ENCODE results near the gene CACNA2D3.

CACNA2D3 gene

GRCh38 chr3:54384279-54384678 is 261.9 kb downstream of the CACNA2D3 start:
- H3K79me1 ChIP-seq (ENCODE audit: low read length): no peaks in the 10 kb centered on the region
- no peak overlapping the region for H2BK15ac ChIP-seq (replicated peaks; ENCODE audit: low read depth)
- H3K23ac ChIP-seq (ENCODE audit: low read length): no peak overlapping the region
- H3K18ac ChIP-seq (ENCODE audit: low read length): no peak overlapping the region
- H3K4me2 ChIP-seq (ENCODE audit: low read length): no peak overlapping the region
- H4K5ac ChIP-seq (ENCODE audit: low read length): no peak overlapping the region
- no peak overlapping the region for H3K4ac ChIP-seq (ENCODE audit: low read depth, low read length)
- WGBS (ENCODE audit: extremely low coverage, insufficient coverage, low lambda C conversion rate): no CpG with 5 or more reads among the region's 1 CpG
- no peak overlapping the region for H4K8ac ChIP-seq (ENCODE audit: low read depth, low read length)
- H3K27ac ChIP-seq (ENCODE audit: low read depth, low read length): no peak overlapping the region
- no peak overlapping the region for H3K4me3 ChIP-seq (ENCODE audit: low read length)
- no peaks in the 10 kb centered on the region for H3K27me3 ChIP-seq (ENCODE audit: insufficient read depth, low read length, poor library complexity)
- H2BK120ac ChIP-seq (ENCODE audit: low read depth, low read length): no peak overlapping the region
- no peaks in the 10 kb centered on the region for H3K36me3 ChIP-seq (ENCODE audit: control insufficient read depth, insufficient read depth, low read length)
- no peaks in the 10 kb centered on the region for H3K4me1 ChIP-seq (ENCODE audit: control insufficient read depth, low read depth, low read length)
- H3K79me2 ChIP-seq (ENCODE audit: control insufficient read depth, insufficient read depth, low read length): no peaks in the 10 kb centered on the region
- no peak overlapping the region for H2AK5ac ChIP-seq (ENCODE audit: low read length)
- H3K9ac ChIP-seq (ENCODE audit: low read length): no peak overlapping the region
- no peak overlapping the region for H3K56ac ChIP-seq (ENCODE audit: low read length)
- no peak for DNase-seq
- no peak overlapping the region for H2BK5ac ChIP-seq (ENCODE audit: low read length)

- no peak overlapping the region for H2AK5ac ChIP-seq (ENCODE audit: low read length)
- H2BK15ac ChIP-seq (replicated peaks; ENCODE audit: low read depth): no peak overlapping the region
- no peaks in the 10 kb centered on the region for H3K79me2 ChIP-seq (ENCODE audit: control insufficient read depth, insufficient read depth, low read length)
- no peak overlapping the region for H3K4me2 ChIP-seq (ENCODE audit: low read length)
- H3K4ac ChIP-seq (ENCODE audit: low read depth, low read length): no peak overlapping the region
- no peak overlapping the region for H4K5ac ChIP-seq (ENCODE audit: low read length)
- WGBS (ENCODE audit: extremely low coverage, insufficient coverage, low lambda C conversion rate): no CpG with 5 or more reads among the region's 2 CpGs
- no peak for DNase-seq
- no peak overlapping the region for H3K9ac ChIP-seq (ENCODE audit: low read length)
- H3K56ac ChIP-seq (ENCODE audit: low read length): no peak overlapping the region
- H3K4me3 ChIP-seq (ENCODE audit: low read length): no peak overlapping the region
- H3K79me1 ChIP-seq (ENCODE audit: low read length): no peaks in the 10 kb centered on the region
- H3K4me1 ChIP-seq (ENCODE audit: control insufficient read depth, low read depth, low read length): no peaks in the 10 kb centered on the region
- no peak overlapping the region for H2BK5ac ChIP-seq (ENCODE audit: low read length)
- no peaks in the 10 kb centered on the region for H3K36me3 ChIP-seq (ENCODE audit: control insufficient read depth, insufficient read depth, low read length)
- no peak overlapping the region for H3K18ac ChIP-seq (ENCODE audit: low read length)
- no peak overlapping the region for H2BK120ac ChIP-seq (ENCODE audit: low read depth, low read length)
- H4K8ac ChIP-seq (ENCODE audit: low read depth, low read length): no peak overlapping the region
- H3K27ac ChIP-seq (ENCODE audit: low read depth, low read length): no peak overlapping the region
- H3K23ac ChIP-seq (ENCODE audit: low read length): no peak overlapping the region
- H3K27me3 ChIP-seq (ENCODE audit: insufficient read depth, low read length, poor library complexity): no peaks in the 10 kb centered on the region
Observed at GRCh38 chr3:54390582-54390981, 268.2 kb downstream of the CACNA2D3 start.

GRCh38 chr3:54393150-54393549 is 270.8 kb downstream of the CACNA2D3 start:
- no peaks in the 10 kb centered on the region for H3K27me3 ChIP-seq (ENCODE audit: insufficient read depth, low read length, poor library complexity)
- H3K27ac ChIP-seq (ENCODE audit: low read depth, low read length): no peak overlapping the region
- H3K79me2 ChIP-seq (ENCODE audit: control insufficient read depth, insufficient read depth, low read length): no peaks in the 10 kb centered on the region
- H4K5ac ChIP-seq (ENCODE audit: low read length): no peak overlapping the region
- no peak overlapping the region for H3K18ac ChIP-seq (ENCODE audit: low read length)
- H3K9ac ChIP-seq (ENCODE audit: low read length): no peak overlapping the region
- no peak for DNase-seq
- H4K8ac ChIP-seq (ENCODE audit: low read depth, low read length): no peak overlapping the region
- H3K4me2 ChIP-seq (ENCODE audit: low read length): no peak overlapping the region
- H2AK5ac ChIP-seq (ENCODE audit: low read length): no peak overlapping the region
- H2BK120ac ChIP-seq (ENCODE audit: low read depth, low read length): no peak overlapping the region
- no peaks in the 10 kb centered on the region for H3K79me1 ChIP-seq (ENCODE audit: low read length)
- H3K36me3 ChIP-seq (ENCODE audit: control insufficient read depth, insufficient read depth, low read length): no peaks in the 10 kb centered on the region
- H3K56ac ChIP-seq (ENCODE audit: low read length): no peak overlapping the region
- no CpG with 5 or more reads among the region's 7 CpGs for WGBS (ENCODE audit: extremely low coverage, insufficient coverage, low lambda C conversion rate)
- no peaks in the 10 kb centered on the region for H3K4me1 ChIP-seq (ENCODE audit: control insufficient read depth, low read depth, low read length)
- no peak overlapping the region for H3K4ac ChIP-seq (ENCODE audit: low read depth, low read length)
- H3K4me3 ChIP-seq (ENCODE audit: low read length): no peak overlapping the region
- no peak overlapping the region for H2BK15ac ChIP-seq (replicated peaks; ENCODE audit: low read depth)
- H3K23ac ChIP-seq (ENCODE audit: low read length): no peak overlapping the region
- no peak overlapping the region for H2BK5ac ChIP-seq (ENCODE audit: low read length)

GRCh38 chr3:54408328-54408727 is 286.0 kb downstream of the CACNA2D3 start:
- H3K4ac ChIP-seq (ENCODE audit: low read depth, low read length): no peak overlapping the region
- no peaks in the 10 kb centered on the region for H3K79me1 ChIP-seq (ENCODE audit: low read length)
- WGBS (ENCODE audit: extremely low coverage, insufficient coverage, low lambda C conversion rate): no CpG with 5 or more reads among the region's 2 CpGs
- H3K56ac ChIP-seq (ENCODE audit: low read length): no peak overlapping the region
- H3K23ac ChIP-seq (ENCODE audit: low read length): no peak overlapping the region
- no peaks in the 10 kb centered on the region for H3K4me1 ChIP-seq (ENCODE audit: control insufficient read depth, low read depth, low read length)
- H3K9ac ChIP-seq (ENCODE audit: low read length): no peak overlapping the region
- no peak overlapping the region for H2AK5ac ChIP-seq (ENCODE audit: low read length)
- no peaks in the 10 kb centered on the region for H3K36me3 ChIP-seq (ENCODE audit: control insufficient read depth, insufficient read depth, low read length)
- H2BK5ac ChIP-seq (ENCODE audit: low read length): no peak overlapping the region
- H3K4me3 ChIP-seq (ENCODE audit: low read length): no peak overlapping the region
- H3K4me2 ChIP-seq (ENCODE audit: low read length): no peak overlapping the region
- H3K27ac ChIP-seq (ENCODE audit: low read depth, low read length): no peak overlapping the region
- no peak overlapping the region for H4K5ac ChIP-seq (ENCODE audit: low read length)
- H2BK15ac ChIP-seq (replicated peaks; ENCODE audit: low read depth): no peak overlapping the region
- H2BK120ac ChIP-seq (ENCODE audit: low read depth, low read length): no peak overlapping the region
- DNase-seq: no peak
- no peaks in the 10 kb centered on the region for H3K27me3 ChIP-seq (ENCODE audit: insufficient read depth, low read length, poor library complexity)
- no peaks in the 10 kb centered on the region for H3K79me2 ChIP-seq (ENCODE audit: control insufficient read depth, insufficient read depth, low read length)
- no peak overlapping the region for H3K18ac ChIP-seq (ENCODE audit: low read length)
- no peak overlapping the region for H4K8ac ChIP-seq (ENCODE audit: low read depth, low read length)

- no peak overlapping the region for H3K18ac ChIP-seq (ENCODE audit: low read length)
- H3K27me3 ChIP-seq (ENCODE audit: insufficient read depth, low read length, poor library complexity): no peaks in the 10 kb centered on the region
- no peak overlapping the region for H4K5ac ChIP-seq (ENCODE audit: low read length)
- no peaks in the 10 kb centered on the region for H3K79me1 ChIP-seq (ENCODE audit: low read length)
- no peaks in the 10 kb centered on the region for H3K79me2 ChIP-seq (ENCODE audit: control insufficient read depth, insufficient read depth, low read length)
- no peak overlapping the region for H2BK5ac ChIP-seq (ENCODE audit: low read length)
- H3K23ac ChIP-seq (ENCODE audit: low read length): no peak overlapping the region
- no peak overlapping the region for H3K4ac ChIP-seq (ENCODE audit: low read depth, low read length)
- H3K4me1 ChIP-seq (ENCODE audit: control insufficient read depth, low read depth, low read length): no peaks in the 10 kb centered on the region
- H3K56ac ChIP-seq (ENCODE audit: low read length): no peak overlapping the region
- no peak overlapping the region for H3K9ac ChIP-seq (ENCODE audit: low read length)
- no peaks in the 10 kb centered on the region for H3K36me3 ChIP-seq (ENCODE audit: control insufficient read depth, insufficient read depth, low read length)
- no peak for DNase-seq
- H2BK15ac ChIP-seq (replicated peaks; ENCODE audit: low read depth): no peak overlapping the region
- no peak overlapping the region for H3K4me2 ChIP-seq (ENCODE audit: low read length)
- no peak overlapping the region for H2AK5ac ChIP-seq (ENCODE audit: low read length)
- H3K27ac ChIP-seq (ENCODE audit: low read depth, low read length): no peak overlapping the region
- H2BK120ac ChIP-seq (ENCODE audit: low read depth, low read length): no peak overlapping the region
- no peak overlapping the region for H4K8ac ChIP-seq (ENCODE audit: low read depth, low read length)
- WGBS (ENCODE audit: extremely low coverage, insufficient coverage, low lambda C conversion rate): no CpG with 5 or more reads among the region's 5 CpGs
- H3K4me3 ChIP-seq (ENCODE audit: low read length): no peak overlapping the region
Observed at GRCh38 chr3:54421943-54422342, 299.6 kb downstream of the CACNA2D3 start.

GRCh38 chr3:54424292-54424691 is 301.9 kb downstream of the CACNA2D3 start:
- H3K4me2 ChIP-seq (ENCODE audit: low read length): no peak overlapping the region
- H2AK5ac ChIP-seq (ENCODE audit: low read length): no peak overlapping the region
- H2BK120ac ChIP-seq (ENCODE audit: low read depth, low read length): no peak overlapping the region
- no peaks in the 10 kb centered on the region for H3K27me3 ChIP-seq (ENCODE audit: insufficient read depth, low read length, poor library complexity)
- no peaks in the 10 kb centered on the region for H3K79me1 ChIP-seq (ENCODE audit: low read length)
- no peak overlapping the region for H3K9ac ChIP-seq (ENCODE audit: low read length)
- no peak for DNase-seq
- H3K18ac ChIP-seq (ENCODE audit: low read length): no peak overlapping the region
- H3K4me1 ChIP-seq (ENCODE audit: control insufficient read depth, low read depth, low read length): no peaks in the 10 kb centered on the region
- H3K56ac ChIP-seq (ENCODE audit: low read length): no peak overlapping the region
- H3K36me3 ChIP-seq (ENCODE audit: control insufficient read depth, insufficient read depth, low read length): no peaks in the 10 kb centered on the region
- WGBS (ENCODE audit: extremely low coverage, insufficient coverage, low lambda C conversion rate): no CpG with 5 or more reads among the region's 2 CpGs
- H3K4ac ChIP-seq (ENCODE audit: low read depth, low read length): no peak overlapping the region
- no peak overlapping the region for H3K27ac ChIP-seq (ENCODE audit: low read depth, low read length)
- H2BK15ac ChIP-seq (replicated peaks; ENCODE audit: low read depth): no peak overlapping the region
- no peak overlapping the region for H4K5ac ChIP-seq (ENCODE audit: low read length)
- no peak overlapping the region for H4K8ac ChIP-seq (ENCODE audit: low read depth, low read length)
- H3K79me2 ChIP-seq (ENCODE audit: control insufficient read depth, insufficient read depth, low read length): no peaks in the 10 kb centered on the region
- H3K23ac ChIP-seq (ENCODE audit: low read length): no peak overlapping the region
- H3K4me3 ChIP-seq (ENCODE audit: low read length): no peak overlapping the region
- no peak overlapping the region for H2BK5ac ChIP-seq (ENCODE audit: low read length)
